Measurements from ENCODE around the gene MTAP.
A peak's percentile ranks its signal among the peaks of the same experiment; 100 is the strongest.

Gene MTAP

DNA sequence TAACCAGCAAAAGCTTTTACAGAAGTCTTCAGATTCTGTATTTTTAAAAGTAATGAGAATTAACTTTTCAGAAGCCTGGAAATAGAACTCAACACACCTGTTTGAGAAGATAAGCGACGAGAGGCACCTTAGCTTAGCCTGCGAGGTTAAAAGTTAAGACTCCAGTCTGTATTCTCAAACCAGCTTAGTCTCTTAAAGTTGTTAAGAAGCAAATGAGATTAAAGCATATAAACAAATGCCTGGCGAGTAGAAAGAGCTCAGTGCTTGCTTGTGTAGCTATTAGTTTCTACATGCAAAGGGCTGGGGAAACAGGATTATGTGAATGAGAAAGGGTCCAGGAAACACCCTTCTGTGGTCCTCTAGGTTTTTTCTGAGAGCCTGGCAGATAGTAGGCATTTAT is 51.7 kb downstream of the MTAP start:
- no peak for DNase-seq

- DNase-seq = no peak
Measured at GRCh38 chr9:21854594-21854993, 52.2 kb downstream of the MTAP start.

- no peak for DNase-seq
Measured at GRCh38 chr9:21856301-21857094, 54.1 kb downstream of the MTAP start.

- no peak for DNase-seq
Measured at GRCh38 chr9:21862871-21863270, 60.4 kb downstream of the MTAP start.

GRCh38 chr9:21864505-21864904 is 62.1 kb downstream of the MTAP start:
- no peak for DNase-seq

GRCh38 chr9:21866302-21866701 is 63.9 kb downstream of the MTAP start:
- DNase-seq = no peak

DNA sequence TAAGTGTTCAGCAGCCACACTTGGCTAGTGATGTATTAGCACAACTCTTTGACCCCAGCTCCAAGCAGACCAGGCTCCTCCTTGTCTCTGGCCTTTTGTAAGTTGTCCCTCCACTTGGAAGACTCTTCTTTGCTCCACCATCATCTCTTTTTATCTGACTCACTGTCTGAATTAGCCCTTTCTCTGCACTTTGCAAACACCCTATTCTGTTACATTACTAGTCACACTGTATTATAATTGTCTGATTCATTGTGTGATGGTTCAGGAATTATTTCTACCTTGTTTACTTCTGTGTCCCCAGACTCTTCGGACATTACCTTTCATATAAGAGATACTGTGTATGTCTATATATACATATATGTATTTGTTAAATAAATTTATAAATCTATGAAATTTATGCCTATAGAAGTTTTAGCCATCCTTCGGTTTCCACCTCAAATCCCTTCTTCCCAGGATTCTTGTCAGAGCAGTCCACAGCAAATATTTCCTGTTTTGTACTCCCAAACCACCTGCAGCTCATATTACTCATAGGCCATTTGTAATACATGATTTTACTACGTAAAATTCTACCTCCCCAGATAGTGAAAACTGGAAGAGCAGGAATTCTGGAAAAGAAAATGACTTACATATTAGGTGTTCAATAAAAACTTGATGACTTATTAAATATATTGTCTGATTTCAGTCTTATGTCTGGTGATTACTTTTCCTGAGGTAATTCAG is 69.0 kb downstream of the MTAP start:
- DNase-seq = no peak

GRCh38 chr9:21872696-21873095 is 70.3 kb downstream of the MTAP start:
- DNase-seq = no peak

DNA sequence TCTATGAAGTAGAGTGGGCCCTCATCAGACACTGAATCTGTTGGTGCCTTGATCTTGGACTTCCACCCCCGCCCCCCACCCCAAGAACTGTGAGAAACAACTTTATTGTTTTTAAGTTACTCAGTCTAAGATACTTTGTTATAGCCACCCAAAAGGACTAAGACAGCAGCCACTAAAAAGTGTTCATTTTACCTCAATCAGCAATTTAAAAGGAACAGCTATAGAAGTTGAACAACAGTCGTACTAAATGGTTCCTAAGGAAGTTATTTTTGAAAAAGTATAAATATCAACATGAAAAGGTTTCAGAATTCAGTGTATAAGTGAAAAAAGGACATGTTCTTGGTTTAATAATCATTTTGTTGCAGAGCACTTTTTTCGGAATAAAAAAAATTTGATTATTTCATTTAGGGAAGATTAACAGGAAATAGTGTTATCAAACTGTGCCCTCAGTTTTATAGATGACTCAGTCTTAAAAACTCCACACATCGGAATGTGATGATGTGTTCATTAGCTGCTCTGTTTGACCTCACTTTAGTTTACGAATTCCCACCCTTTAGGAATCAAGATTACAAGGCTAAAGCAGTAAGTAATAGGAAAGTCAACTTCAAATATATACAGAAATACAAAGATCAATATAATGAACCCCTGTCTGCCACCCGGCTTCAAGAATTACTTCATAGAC is 71.2 kb downstream of the MTAP start:
- no peak for DNase-seq

GRCh38 chr9:21875893-21876292 is 73.5 kb downstream of the MTAP start:
- peak; percentile 9 to 33 for DNase-seq

DNA sequence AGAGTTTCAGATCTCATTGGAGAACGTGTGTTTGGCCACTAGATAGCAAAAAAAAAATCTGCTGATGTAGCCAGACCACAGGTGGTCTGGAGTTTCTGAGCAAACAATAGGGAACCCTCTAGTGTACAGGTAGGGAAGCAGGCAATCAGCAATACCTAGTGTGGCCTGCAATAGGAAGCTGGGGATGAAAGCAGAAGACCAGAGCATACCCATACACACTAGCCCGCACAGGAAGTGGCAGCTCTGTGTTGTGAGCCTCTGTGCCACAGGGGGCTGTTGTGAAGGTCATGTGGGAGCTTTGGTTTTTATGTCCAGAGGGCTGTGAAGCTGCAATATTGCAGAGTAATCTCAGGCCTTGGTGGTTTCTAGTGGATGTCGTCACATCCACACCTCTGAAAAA is 81.2 kb downstream of the MTAP start:
- DNase-seq = no peak

DNA sequence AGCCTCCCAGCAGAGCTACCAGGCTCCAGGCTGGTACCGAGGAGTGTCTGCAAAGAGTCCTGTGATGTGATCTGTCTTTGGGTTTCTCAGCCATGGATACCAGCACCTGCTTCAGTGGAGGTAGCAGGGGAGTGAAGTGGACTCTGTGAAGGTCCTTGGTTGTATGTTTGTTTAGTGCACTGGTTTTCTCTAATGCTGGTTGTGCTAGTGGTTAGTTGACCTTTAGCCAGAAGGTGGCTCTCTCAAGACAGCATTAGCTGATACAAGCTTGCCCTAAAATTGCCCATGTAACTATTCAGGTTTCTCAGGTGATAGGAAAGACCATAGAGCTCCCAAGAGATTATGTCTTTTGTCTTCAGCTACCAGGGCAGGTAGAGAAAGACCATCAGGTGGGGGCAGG is 87.2 kb downstream of the MTAP start:
- no peak for DNase-seq

- DNase-seq = no peak
Measured at GRCh38 chr9:21890696-21891095, 88.3 kb downstream of the MTAP start.

DNA sequence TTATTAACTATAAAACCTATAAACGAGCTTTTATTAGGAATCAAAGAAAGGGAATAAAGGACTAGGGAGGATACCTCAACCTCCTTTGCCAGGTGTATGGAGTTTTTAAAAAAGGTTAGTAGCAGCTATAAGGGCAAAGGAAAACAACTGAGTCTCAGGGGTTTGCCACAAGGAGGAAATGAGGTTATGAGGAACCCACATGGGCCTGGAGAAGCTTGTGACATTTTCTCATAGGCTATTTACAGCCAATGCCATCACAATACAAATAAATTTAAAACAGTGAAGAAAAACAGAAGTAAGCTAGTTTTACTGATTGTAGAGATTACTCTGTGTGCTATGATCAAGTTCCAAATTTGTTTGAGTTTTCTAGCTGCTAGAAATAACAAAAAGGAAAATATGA is 99.1 kb downstream of the MTAP start:
- DNase-seq = peak; percentile 11 to 30

DNA sequence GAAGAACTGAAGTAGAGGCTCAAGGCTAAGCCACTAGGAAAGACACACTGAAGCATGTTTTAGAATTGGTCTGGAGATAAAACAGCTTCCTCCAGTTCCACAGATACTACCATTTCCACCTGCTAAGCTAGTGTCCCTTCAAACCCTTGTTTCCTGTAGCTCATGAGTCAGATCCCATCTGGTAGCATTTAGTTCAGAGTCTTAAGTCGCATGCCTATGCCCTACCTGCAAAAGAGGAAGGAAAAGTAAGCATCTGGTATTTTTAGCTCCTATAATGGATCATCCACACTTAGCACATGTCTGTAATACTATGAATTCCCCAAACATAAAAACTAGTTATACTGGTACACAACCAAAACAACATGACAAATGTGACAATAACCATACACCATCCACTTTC is 99.7 kb downstream of the MTAP start:
- peak in 1 of 2 donors; percentile 35 for DNase-seq

DNA sequence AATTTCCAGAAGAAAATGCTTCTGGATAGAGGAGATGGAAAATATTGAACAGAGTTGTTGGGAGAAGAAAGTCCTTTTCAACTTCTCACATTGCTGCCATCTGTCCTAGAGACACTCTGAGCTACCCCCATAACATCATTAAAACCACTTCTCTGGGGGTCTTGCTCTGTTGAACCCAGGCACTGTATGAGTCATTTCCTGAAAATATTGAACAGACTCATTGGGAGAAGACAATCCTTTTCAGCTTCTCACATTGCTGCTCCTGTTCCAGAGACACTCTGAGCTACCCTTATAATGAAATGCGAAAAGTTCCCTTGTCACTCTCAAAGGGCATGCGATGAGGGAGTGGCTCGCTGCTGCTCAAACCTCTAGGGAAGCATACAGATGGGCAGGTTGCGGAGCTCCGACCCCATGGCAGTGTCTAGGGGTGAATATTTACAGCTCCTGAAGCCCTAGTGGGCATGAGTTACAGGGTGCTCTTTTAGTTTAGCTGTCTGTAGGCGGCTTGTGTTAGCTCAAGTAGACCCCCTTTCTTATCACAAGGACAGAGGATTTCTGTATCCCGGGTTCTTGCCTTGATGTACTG is 101.0 kb downstream of the MTAP start:
- no peak for DNase-seq

DNA sequence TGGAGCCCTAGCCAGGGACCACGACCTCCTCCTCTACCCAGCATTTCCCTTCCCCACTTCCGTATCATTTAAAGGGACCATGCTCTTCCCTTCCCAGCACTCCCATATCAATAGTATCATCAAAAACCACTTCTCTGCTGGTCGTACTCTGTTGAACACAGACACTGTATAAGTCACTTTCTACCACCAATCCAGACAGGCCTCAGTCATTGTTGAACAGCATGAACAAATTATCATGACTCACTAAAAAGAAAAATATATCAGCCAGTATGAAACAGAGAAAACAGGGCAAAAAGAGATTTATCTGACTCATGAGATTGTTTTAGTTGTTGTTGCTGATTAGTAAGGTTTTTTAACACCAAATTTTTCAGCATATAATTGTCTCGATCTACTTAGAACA is 101.9 kb downstream of the MTAP start:
- no peak for DNase-seq

DNA sequence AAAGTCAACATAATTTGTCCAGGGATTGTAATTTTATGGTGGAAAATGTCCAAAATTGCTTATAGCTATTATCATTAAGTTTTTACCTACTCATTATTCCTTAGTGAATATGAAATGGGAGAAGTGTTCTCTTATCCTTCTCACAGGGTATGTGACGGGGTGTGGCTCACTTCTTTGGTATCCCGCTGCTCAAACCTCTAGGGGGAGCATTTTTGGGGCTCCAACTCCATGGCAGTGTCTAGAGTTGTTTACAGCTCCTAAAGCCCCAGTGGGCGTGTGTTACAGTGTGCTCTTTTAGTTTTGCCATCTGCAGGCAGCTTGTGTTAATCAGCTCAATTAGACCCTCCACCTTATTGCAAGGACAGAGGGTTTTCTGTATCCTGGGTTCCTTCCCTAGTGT is 102.3 kb downstream of the MTAP start:
- DNase-seq = no peak

DNA sequence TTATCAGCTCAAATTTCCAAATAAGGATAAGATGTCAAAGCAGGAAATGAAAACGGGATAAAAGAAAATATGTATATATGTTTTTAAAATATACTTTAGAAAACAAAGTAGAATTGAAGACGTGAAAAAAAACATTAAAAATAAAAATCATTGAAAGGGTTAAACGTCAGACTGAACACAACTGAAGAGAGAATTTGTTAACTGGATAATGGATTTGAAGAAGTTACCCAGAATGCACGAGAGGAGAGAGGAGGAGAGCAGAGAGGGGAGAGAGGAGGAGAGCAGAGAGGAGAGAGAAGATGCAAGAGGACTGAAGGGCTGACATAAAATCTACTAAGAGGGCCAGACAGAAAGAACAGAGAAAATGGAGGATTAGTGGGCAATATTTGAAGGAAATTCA is 103.8 kb downstream of the MTAP start:
- no peak for DNase-seq

DNA sequence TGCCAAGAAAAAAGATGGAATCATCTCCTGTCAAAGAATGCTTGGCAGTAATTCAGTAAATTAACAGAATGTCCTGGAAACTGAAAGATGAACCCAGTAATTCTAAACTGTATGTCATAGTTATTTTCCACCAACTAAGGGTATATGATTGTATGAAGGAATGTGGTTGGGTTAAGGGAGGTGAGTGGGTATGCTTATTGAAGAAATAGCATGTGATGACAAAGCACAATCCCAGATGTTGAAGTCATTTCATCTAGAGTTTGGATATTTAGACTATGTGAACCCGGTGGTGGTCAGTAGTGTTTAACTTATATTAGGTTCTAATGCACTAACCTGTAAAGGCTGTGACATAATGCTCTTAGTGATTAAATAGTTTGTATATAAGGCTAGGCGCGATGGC is 104.4 kb downstream of the MTAP start:
- DNase-seq = no peak

- DNase-seq = no peak
Measured at GRCh38 chr9:21919377-21920362, 117.2 kb downstream of the MTAP start.

- DNase-seq = no peak
Measured at GRCh38 chr9:21923694-21924093, 121.3 kb downstream of the MTAP start.

Data from inflammatory macrophage treated with lipopolysaccharide for 1 hour (primary cell).